IMR-90 (cell line): Measurements from ENCODE around the gene TMTC2. TPM values are rescaled to one million over a fixed set of nuclear protein-coding genes. Genes with fewer than 3 reads are reported as not detected.

ENCODE experiments used
- ATAC-seq: fragments of 200-7000 bp; cut with Tn5 transposase; 2 replicates; pipeline ENCODE4 v1.9.1; 2020; ENCODE audit warnings: low read depth, mild to moderate bottlenecking, moderate library complexity
- BruUV-seq: library from RNA; stranded (reverse); fragments of 400-500 nt; replicated peaks from 2 replicates; lab custom pipeline; 2021; lab: Mats Ljungman, UMichigan
- CTCF ChIA-PET: fragments of 300-600 bp; formaldehyde crosslinking; extraction: SDS; loops from one replicate; lab custom pipeline; 2021; ENCODE audit warnings: antibody characterized with exemption; lab: Yijun Ruan, JAX
- POLR2A ChIA-PET: fragments of 300-600 bp; sonication (Branson Sonifier 250); formaldehyde crosslinking; loops from one replicate; lab custom pipeline; 2022; ENCODE audit warnings: antibody characterized with exemption; ENCODE audit not compliant: unreplicated experiment; lab: Charles Lee
- DNase-seq: peaks from one replicate; pipeline ENCODE4 v3.0.0; 2013
- H2AFZ ChIP-seq: replicated peaks from 2 replicates; pipeline ENCODE3; 2013; ENCODE audit warnings: low read length, mild to moderate bottlenecking; ENCODE audit not compliant: poor library complexity
- H2AK5ac ChIP-seq: 2 replicates; pipeline ENCODE4 v1.6.1; 2013; ENCODE audit warnings: low read depth, low read length, inconsistent platforms
- H2AK9ac ChIP-seq: replicated peaks from 2 replicates; pipeline ENCODE3; 2013; ENCODE audit warnings: mild to moderate bottlenecking, low read depth, low read length, moderate library complexity; ENCODE audit not compliant: poor library complexity
- H2BK120ac ChIP-seq: 2 replicates; pipeline ENCODE4 v1.6.1; 2013; ENCODE audit warnings: low read depth, low read length, inconsistent platforms
- H2BK15ac ChIP-seq: 3 replicates; pipeline ENCODE4 v1.6.1; 2013; ENCODE audit warnings: low read depth, low read length, inconsistent platforms
- H2BK20ac ChIP-seq: 2 replicates; pipeline ENCODE4 v1.6.1; 2013; ENCODE audit warnings: low read depth, mild to moderate bottlenecking, inconsistent platforms, low read length, moderate library complexity
- H2BK5ac ChIP-seq: 2 replicates; pipeline ENCODE4 v1.6.1; 2013; ENCODE audit warnings: mild to moderate bottlenecking, low read depth, low read length, inconsistent platforms; ENCODE audit not compliant: poor library complexity, severe bottlenecking
- H3K14ac ChIP-seq: replicated peaks from 2 replicates; pipeline ENCODE4 v1.6.1; 2013; ENCODE audit warnings: low read depth, low read length, inconsistent platforms
- H3K18ac ChIP-seq: 2 replicates; pipeline ENCODE4 v1.6.1; 2013; ENCODE audit warnings: low read depth, low read length, control low read depth
- H3K23ac ChIP-seq: 2 replicates; pipeline ENCODE4 v1.6.1; 2013; ENCODE audit warnings: low read depth, low read length, inconsistent platforms
- H3K27ac ChIP-seq: 2 replicates; pipeline ENCODE4 v1.5.1; 2013; ENCODE audit warnings: mild to moderate bottlenecking, control low read depth, low read length; ENCODE audit not compliant: insufficient read depth
- H3K27me3 ChIP-seq: 2 replicates; pipeline ENCODE4 v1.6.1; 2013; ENCODE audit warnings: low read length; ENCODE audit not compliant: control insufficient read depth, insufficient read depth
- H3K36me3 ChIP-seq: 2 replicates; pipeline ENCODE4 v1.6.1; 2013; ENCODE audit warnings: low read length, mixed read lengths; ENCODE audit not compliant: control insufficient read depth, insufficient read depth
- H3K4ac ChIP-seq: 2 replicates; pipeline ENCODE4 v1.6.1; 2013; ENCODE audit warnings: low read depth, low read length, inconsistent platforms
- H3K4me1 ChIP-seq: 2 replicates; pipeline ENCODE4 v1.6.1; 2013; ENCODE audit warnings: low read length, mixed read lengths; ENCODE audit not compliant: control insufficient read depth, insufficient read depth
- H3K4me2 ChIP-seq: 2 replicates; pipeline ENCODE4 v1.6.1; 2013; ENCODE audit warnings: low read depth, mild to moderate bottlenecking, control low read depth, low read length, moderate library complexity
- H3K4me3 ChIP-seq: 2 replicates; pipeline ENCODE4 v1.5.1; 2013; ENCODE audit warnings: low read depth, mild to moderate bottlenecking, control low read depth, low read length, moderate library complexity; ENCODE audit not compliant: insufficient read depth
- H3K56ac ChIP-seq: 2 replicates; pipeline ENCODE4 v1.6.1; 2013; ENCODE audit warnings: low read length, inconsistent platforms; ENCODE audit not compliant: insufficient read depth; ENCODE audit errors: extremely low read depth
- H3K79me1 ChIP-seq, 2 experiments: 2 replicates each; pipeline ENCODE4 v1.6.1; 2013; ENCODE audit warnings: low read length in 2 of 2, inconsistent platforms in 1 of 2, low read depth in 1 of 2
- H3K9ac ChIP-seq: 2 replicates; pipeline ENCODE4 v1.6.1; 2013; ENCODE audit warnings: low read depth, low read length, control low read depth
- H3K9me1 ChIP-seq: 2 replicates; pipeline ENCODE4 v1.6.1; 2013; ENCODE audit warnings: low read length, inconsistent platforms; ENCODE audit not compliant: insufficient read depth
- H3K9me3 ChIP-seq: 2 replicates; pipeline ENCODE4 v1.6.1; 2013; ENCODE audit warnings: low read length; ENCODE audit not compliant: control insufficient read depth, insufficient read depth
- H4K20me1 ChIP-seq: 2 replicates; pipeline ENCODE4 v1.6.1; 2013; ENCODE audit warnings: low read length, inconsistent platforms; ENCODE audit not compliant: insufficient read depth
- H4K5ac ChIP-seq: 2 replicates; pipeline ENCODE4 v1.6.1; 2013; ENCODE audit warnings: mild to moderate bottlenecking, low read depth, low read length, control low read depth
- H4K8ac ChIP-seq, 2 experiments: 2 replicates each; pipeline ENCODE4 v1.6.1; 2013; ENCODE audit warnings: low read depth in 2 of 2, low read length in 2 of 2, control low read depth in 1 of 2, inconsistent platforms in 1 of 2
- H4K91ac ChIP-seq: 2 replicates; pipeline ENCODE4 v1.6.1; 2013; ENCODE audit warnings: low read depth, low read length, inconsistent platforms; ENCODE audit not compliant: insufficient read depth
- BHLHE40 ChIP-seq: fragments of 150-350 bp; IDR thresholded peaks from 2 replicates; pipeline ENCODE4 v1.6.1; 2016; ENCODE audit warnings: mild to moderate bottlenecking, low read depth, low read length
- CHD1 ChIP-seq: IDR thresholded peaks from 2 replicates; pipeline ENCODE4 v1.6.1; 2012; ENCODE audit warnings: low read depth, low read length, improper control_type of control experiment
- FOS ChIP-seq: fragments of 150-350 bp; IDR thresholded peaks from 2 replicates; pipeline ENCODE4 v1.6.1; 2016; ENCODE audit warnings: low read depth, low read length
- RCOR1 ChIP-seq: IDR thresholded peaks from 2 replicates; pipeline ENCODE4 v1.6.1; 2012; ENCODE audit warnings: mild to moderate bottlenecking, low read length, improper control_type of control experiment; ENCODE audit not compliant: insufficient replicate concordance
- WGBS, 2 experiments: methylation state at CpG; one replicate each; pipeline versions ENCODE4 v1.1.5 to v1.1.7; 2013; ENCODE audit warnings: missing lambda C conversion rate in 2 of 2; ENCODE audit not compliant: insufficient read length in 1 of 2; ENCODE audit errors: extremely low coverage in 2 of 2; 5-methylcytosine and 5-hydroxymethylcytosine counted together
- dilution Hi-C: fragments of 300-500 bp; cut with HindIII; formaldehyde crosslinking; loops from one replicate; pipeline ENCODE4 v1.14.3; 2018; ENCODE audit warnings: low sequenced_read_pairs; ENCODE audit not compliant: unreplicated experiment
- in situ Hi-C: fragments of 300-500 bp; cut with MboI; formaldehyde crosslinking; loops from 3 replicates; pipeline ENCODE4 v1.14.3; 2019; ENCODE audit warnings: low sequenced_read_pairs, inconsistent platforms, mixed read lengths
- intact Hi-C: fragments of 100-400 bp; cut with micrococcal nuclease; formaldehyde crosslinking; loops from 2 replicates; pipeline ENCODE4 v1.10.0; 2022
- polyA plus RNA-seq, 3 experiments: library from polyadenylated mRNA; depleted of rRNA; stranded (reverse); fragments of >200 nt; gene quantifications; 2 replicates each; pipeline ENCODE4 v1.2.3, GENCODE V29; 2012; ENCODE audit warnings: low replicate concordance in 1 of 3
- total RNA-seq: library from RNA; depleted of rRNA; stranded (reverse); fragments of >200 nt; gene quantifications from 2 replicates; pipeline ENCODE4 v1.2.3, GENCODE V29; 2012

TMTC2 gene
- total and polyA plus RNA-seq, 2 of the 4 experiments (the other 2 are of a cell fraction), result 0.56 to 1.4 TPM

GRCh38 chr12:82651489-82651888, 35.2 kb upstream of the TMTC2 start:
- POLR2A ChIA-PET, result no interaction called here
- H2AK5ac ChIP-seq, result no peak overlapping the region
- intact Hi-C loops, result no loop called here

More at GRCh38 chr12:82651489-82651888, 35.2 kb upstream of the TMTC2 start:
- no peak overlapping the region for H2AK9ac ChIP-seq
- no peak overlapping the region for H2BK5ac ChIP-seq
- DNase-seq (no peak), ATAC-seq (no peak)
- no CpG with 5 or more reads among the region's 4 CpGs for WGBS, 2 experiments
- no TSS peak for BruUV-seq
- no peak overlapping the region for H3K23ac ChIP-seq
- dilution Hi-C loops, result no loop called here
- H2AFZ ChIP-seq, result no peak overlapping the region
- no peak overlapping the region for H3K9ac ChIP-seq
- no peak overlapping the region for H3K4me2 ChIP-seq
- H4K5ac ChIP-seq, result no peak overlapping the region
- H4K91ac ChIP-seq, result no peak overlapping the region
- H3K4me1 ChIP-seq, result no peaks in the 10 kb centered on the region
- H3K4me3 ChIP-seq, result no peak overlapping the region
- no peaks in the 10 kb centered on the region for H3K79me1 ChIP-seq
- H3K18ac ChIP-seq, result no peak overlapping the region
- H4K8ac ChIP-seq, result no peak overlapping the region
- H2BK20ac ChIP-seq, result no peak overlapping the region
- H3K27ac ChIP-seq, result no peak overlapping the region
- no peak overlapping the region for H2BK15ac ChIP-seq
- in situ Hi-C loops, result no loop called here
- TF ChIP-seq RCOR1 (no peak), FOS (no peak), BHLHE40 (no peak), CHD1 (no peak)
- H3K9me3 ChIP-seq, result no peaks in the 10 kb centered on the region; the same call in 1 of the 2 replicates
- no peak overlapping the region for H3K14ac ChIP-seq
- no peaks in the 10 kb centered on the region for H3K27me3 ChIP-seq
- H3K36me3 ChIP-seq, result no peaks in the 10 kb centered on the region
- no peak overlapping the region for H2BK120ac ChIP-seq
- H4K20me1 ChIP-seq, result no peaks in the 10 kb centered on the region
- H3K4ac ChIP-seq, result no peak overlapping the region
- no peaks in the 10 kb centered on the region for H3K9me1 ChIP-seq
- H3K56ac ChIP-seq, result no peak overlapping the region
- CTCF ChIA-PET, result no interaction called here
